K562 (cell line): ENCODE results near the gene MMEL1. TPM values are rescaled to one million over a fixed set of nuclear protein-coding genes. Genes with fewer than 3 reads are reported as not detected.

ENCODE experiments used
- ATAC-seq: fragments of 200-7000 bp; cut with Tn5 transposase; 3 replicates; pipeline ENCODE4 v1.9.1; 2020; ENCODE audit warnings: moderate library complexity
- BruUV-seq: library from RNA; stranded (reverse); fragments of 400-500 nt; replicated peaks from 2 replicates; lab custom pipeline; 2021; lab: Mats Ljungman, UMichigan
- CTCF ChIA-PET: fragments of 300-600 bp; formaldehyde crosslinking; extraction: SDS; loops from one replicate; lab custom pipeline; 2021; ENCODE audit warnings: low intra/inter-chr PET ratio; lab: Yijun Ruan, JAX
- POLR2A ChIA-PET: fragments of 300-600, 350-650 bp; sonication (Branson Sonifier 250); formaldehyde crosslinking; extraction: SDS; loops from one replicate; lab custom pipeline; 2021; ENCODE audit warnings: antibody characterized with exemption, inconsistent platforms; lab: Yijun Ruan, JAX
- DNase-seq, 4 experiments: peaks; one replicate each; pipeline versions ENCODE4 v3.0.0 to v3.0.0-alpha.2; 2011 to 2018; ENCODE audit warnings: low spot score in 3 of 4, mixed read lengths in 3 of 4; ENCODE audit errors: extremely low read depth in 1 of 4
- FAIRE-seq: peaks from 2 replicates; lab custom pipeline; 2011; peaks lifted over from hg19 to GRCh38; lab: Jason Lieb, UNC
- H2AFZ ChIP-seq: 2 replicates; pipeline ENCODE4 v1.6.0; 2011; ENCODE audit warnings: low read depth, low read length, control low read depth, inconsistent platforms
- H3K27ac ChIP-seq: fragments of 200-600 bp; 3 replicates; pipeline ENCODE4 v1.8.0; 2011; ENCODE audit warnings: low read depth, mild to moderate bottlenecking, control low read depth, inconsistent platforms, low read length, moderate library complexity, mixed read lengths; ENCODE audit errors: extremely low read depth
- H3K27me3 ChIP-seq, 2 experiments: fragments of 300-600 bp in 1 of 2; 2 replicates in 1 of 2; 3 replicates in 1 of 2; pipeline versions ENCODE4 v1.6.0 to v1.8.0; 2011; ENCODE audit warnings: inconsistent platforms in 2 of 2, low read length in 2 of 2, mild to moderate bottlenecking in 1 of 2, mixed read lengths in 1 of 2, moderate library complexity in 1 of 2; ENCODE audit not compliant: control insufficient read depth in 2 of 2, insufficient read depth in 2 of 2
- H3K36me3 ChIP-seq: fragments of 300-600 bp; 3 replicates; pipeline ENCODE4 v1.8.0; 2011; ENCODE audit warnings: mild to moderate bottlenecking, low read length, inconsistent platforms; ENCODE audit not compliant: control insufficient read depth, insufficient read depth
- H3K4me1 ChIP-seq, 2 experiments: fragments of 200-600 bp in 1 of 2; replicated peaks in 1 of 2; 2 replicates in 1 of 2; 3 replicates in 1 of 2; pipeline versions ENCODE4 v1.5.1 to v1.8.0; 2011; ENCODE audit warnings: inconsistent platforms in 2 of 2, low read length in 2 of 2, mild to moderate bottlenecking in 1 of 2, mixed read lengths in 1 of 2, moderate library complexity in 1 of 2; ENCODE audit not compliant: control insufficient read depth in 2 of 2, insufficient read depth in 2 of 2
- H3K4me2 ChIP-seq: 2 replicates; pipeline ENCODE4 v1.6.1; 2011; ENCODE audit warnings: low read length, control low read depth, inconsistent platforms, mixed read lengths; ENCODE audit not compliant: insufficient read depth
- H3K4me3 ChIP-seq: fragments of 200-600 bp; sonication (generic), shearing (Covaris generic); 2 replicates; pipeline ENCODE4 v1.5.1; 2016; ENCODE audit warnings: control low read depth, inconsistent platforms
- H3K79me2 ChIP-seq: fragments of 200-600 bp; 3 replicates; pipeline ENCODE4 v1.8.0; 2011; ENCODE audit warnings: low read length, inconsistent platforms; ENCODE audit not compliant: control insufficient read depth, insufficient read depth
- H3K9ac ChIP-seq, 2 experiments: 2 replicates each; pipeline versions ENCODE4 v1.6.0 to v1.6.1; 2011; ENCODE audit warnings: low read depth in 2 of 2, low read length in 2 of 2, control low read depth in 1 of 2, inconsistent platforms in 1 of 2, mild to moderate bottlenecking in 1 of 2, mixed read lengths in 1 of 2; ENCODE audit not compliant: insufficient read depth in 1 of 2
- H3K9me1 ChIP-seq: one replicate; pipeline ENCODE4 v1.6.0; 2011; ENCODE audit warnings: inconsistent platforms, mild to moderate bottlenecking, low read length, moderate library complexity; ENCODE audit not compliant: control insufficient read depth, insufficient read depth
- H3K9me3 ChIP-seq: replicated peaks from 2 replicates; pipeline ENCODE4 v1.5.1; 2011; ENCODE audit warnings: low read depth, low read length, inconsistent platforms; ENCODE audit not compliant: control insufficient read depth, insufficient read depth
- H4K20me1 ChIP-seq: replicated peaks from 2 replicates; pipeline ENCODE4 v1.6.1; 2011; ENCODE audit warnings: low read length, inconsistent platforms, mixed read lengths; ENCODE audit not compliant: control insufficient read depth, insufficient read depth
- CBFA2T3 ChIP-seq: fragments of 450-650 bp; IDR thresholded peaks from 2 replicates; pipeline ENCODE4 v1.6.1; 2017
- FOXJ2 ChIP-seq: fragments of 200-800 bp; sonication (Bioruptor generic); IDR thresholded peaks from 2 replicates; pipeline ENCODE4 v1.6.1; 2016; ENCODE audit warnings: missing genetic modification characterization, missing compliant biosample characterization
- HNRNPH1 ChIP-seq: fragments of 200-400 bp; formaldehyde crosslinking; optimal IDR thresholded peaks from 2 replicates; pipeline ENCODE3; 2017; ENCODE audit warnings: low read depth, mild to moderate bottlenecking, low read length, moderate library complexity
- MITF ChIP-seq: IDR thresholded peaks from 2 replicates; pipeline ENCODE4 v1.6.1; 2014; ENCODE audit warnings: antibody characterized with exemption
- NEUROD1 ChIP-seq: fragments of 150-350 bp; IDR thresholded peaks from 2 replicates; pipeline ENCODE4 v1.6.1; 2014; ENCODE audit warnings: borderline replicate concordance, low read length, low read depth; ENCODE audit not compliant: partially characterized antibody
- NR2C1 ChIP-seq, 2 experiments: fragments of 450-650 bp; IDR thresholded peaks; 2 replicates each; pipeline ENCODE4 v1.6.1; 2017; ENCODE audit warnings: mild to moderate bottlenecking in 2 of 2, antibody characterized with exemption in 1 of 2, inconsistent platforms in 1 of 2, missing compliant biosample characterization in 1 of 2, missing genetic modification characterization in 1 of 2
- PHB2 ChIP-seq: fragments of 450-650 bp; IDR thresholded peaks from 2 replicates; pipeline ENCODE4 v1.6.1; 2017; ENCODE audit warnings: low read depth
- RAD51 ChIP-seq: fragments of 450-650 bp; IDR thresholded peaks from 2 replicates; pipeline ENCODE4 v1.7.1; 2016; ENCODE audit warnings: low read depth, mild to moderate bottlenecking, borderline replicate concordance
- SIRT6 ChIP-seq: IDR thresholded peaks from one replicate; pipeline ENCODE4 v1.6.1; 2012; ENCODE audit warnings: low read depth, mild to moderate bottlenecking, control low read depth, inconsistent platforms, low read length, moderate library complexity
- TOE1 ChIP-seq, 2 experiments: fragments of 450-650 bp in 1 of 2; sonication (generic) in 1 of 2; formaldehyde crosslinking in 1 of 2; IDR thresholded peaks; 2 replicates each; pipeline versions ENCODE4 v1.7.1 to v1.8.0; 2016 to 2022; ENCODE audit warnings: borderline replicate concordance in 2 of 2, mild to moderate bottlenecking in 2 of 2, antibody characterized with exemption in 1 of 2, inconsistent platforms in 1 of 2, low read depth in 1 of 2, missing genetic modification reagents in 1 of 2, moderate library complexity in 1 of 2
- WHSC1 ChIP-seq: IDR thresholded peaks from one replicate; pipeline ENCODE4 v1.6.1; 2012; ENCODE audit warnings: low read length, control low read depth, inconsistent platforms
- YY1 ChIP-seq, 3 experiments: IDR thresholded peaks; 2 replicates each; pipeline ENCODE4 v1.6.1; 2011; ENCODE audit warnings: low read length in 2 of 3, mild to moderate bottlenecking in 2 of 3, moderate library complexity in 2 of 3, borderline replicate concordance in 1 of 3, control low read depth in 1 of 3, low read depth in 1 of 3; ENCODE audit not compliant: insufficient read depth in 3 of 3, insufficient replicate concordance in 2 of 3, control insufficient read depth in 1 of 3, insufficient read length in 1 of 3; ENCODE audit errors: extremely low read depth in 1 of 3
- ZBTB33 ChIP-seq: sonication (generic); formaldehyde crosslinking; IDR thresholded peaks from 2 replicates; pipeline ENCODE4 v1.8.1; 2023; ENCODE audit warnings: mild to moderate bottlenecking, missing genetic modification reagents
- ZNF324 ChIP-seq: fragments of 250-450 bp; sonication (Bioruptor Pico); IDR thresholded peaks from 2 replicates; pipeline ENCODE4 v1.4.0; 2020; ENCODE audit warnings: mild to moderate bottlenecking
- ZNF766 ChIP-seq: fragments of 200-800 bp; sonication (Bioruptor generic); conservative IDR thresholded peaks from 2 replicates; pipeline ENCODE4 v1.6.1; 2016; ENCODE audit warnings: missing genetic modification characterization, missing compliant biosample characterization
- WGBS: fragments of 100-300 bp; shearing (Covaris generic); methylation state at CpG from one replicate; pipeline ENCODE4 v1.1.6; 2016; ENCODE audit warnings: low coverage, mixed read lengths; ENCODE audit not compliant: insufficient coverage; ENCODE audit errors: missing lambda C conversion rate; 5-methylcytosine and 5-hydroxymethylcytosine counted together
- in situ Hi-C: fragments of 300-500 bp; cut with MboI; formaldehyde crosslinking; loops from 4 replicates; pipeline ENCODE4 v1.15.0; 2018; ENCODE audit warnings: inconsistent platforms, mixed read lengths
- intact Hi-C: fragments of 100-400 bp; cut with micrococcal nuclease; formaldehyde crosslinking; loops from 2 replicates; pipeline ENCODE4 v1.14.2; 2022
- polyA plus RNA-seq, 8 experiments: library from polyadenylated mRNA; depleted of rRNA in 4 of 8; stranded (reverse) in 5 of 8; unstranded in 3 of 8; fragments of >200 nt; fragmentation: Nextera tagmentation in 2 of 8; fragmentation: Illumina TruSeq in 1 of 8; extraction: Ambion mirVana in 2 of 8; extraction: Trizol in 1 of 8; gene quantifications; 2 replicates each; pipeline versions ENCODE4 v1.2.1 to v1.2.3, GENCODE V29; 2011 to 2014; ENCODE audit warnings: inconsistent platforms in 1 of 8, missing spikeins in 1 of 8
- total RNA-seq, 7 experiments: library from RNA; depleted of rRNA in 6 of 7; stranded (reverse); fragments of >200 nt in 6 of 7; fragmentation: Illumina TruSeq in 2 of 7; extraction: Trizol in 2 of 7; gene quantifications; 2 replicates each; pipeline versions ENCODE4 v1.2.1 to v1.2.3, GENCODE V29; 2011 to 2021; ENCODE audit warnings: low replicate concordance in 1 of 7

The MMEL1 gene
- total and polyA plus RNA-seq, 9 of the 15 experiments (the other 6 are each of a cell fraction or from before 2014, with no cell fraction given): not detected

- no peak for TF ChIP-seq NR2C1 (IDR thresholded peaks at IDR 0.05)
- TF ChIP-seq NR2C1 (tag; IDR thresholded peaks at IDR 0.05): peak; percentile 39; the same call in 1 of the 2 replicates
- TF ChIP-seq MITF: no peak
- no peak for TF ChIP-seq ZNF324 (CRISPR knock-in tag)
- no peak for TF ChIP-seq FOXJ2 (tag)
- TF ChIP-seq, all 486 proteins: peak for 28
These were observed 75.9 kb downstream of the MMEL1 start (continued) for GRCh38 chr1:2556678-2557481.

- ATAC-seq (peak; percentile 47), DNase-seq (peak in 3 of 4 experiments; percentile 42 to 55 (median 52)), FAIRE-seq (peak; percentile 46)
- Histone ChIP-seq H3K4me3 (peak within 1 kb of the TSS; percentile 25), H2AFZ (peak within 1 kb of the TSS; percentile 86), H3K36me3 (no peaks in the 10 kb centered on the region), H3K9me3 (no peaks in the 10 kb centered on the region), H3K9ac (peak within 1 kb of the TSS; percentile 51 to 92; a peak in 3 of 4 replicates), H3K27me3 (0 out of 5 replicates have a peak, but pooled peaks cover 0 to 4% of the 10 kb centered on the region in 2 experiments), H3K27ac (peak within 1 kb of the TSS; percentile 51; the same call in 1 of the 3 replicates), H3K4me2 (peak within 1 kb of the TSS; percentile 69), H3K9me1 (no peaks in the 10 kb centered on the region), H3K79me2 (no peaks in the 10 kb centered on the region), H4K20me1 (no peaks in the 10 kb centered on the region), H3K4me1 (peaks cover 26 to 82% of the 10 kb centered on the region in 2 experiments)
- in situ Hi-C loops: no loop called here
- CTCF ChIA-PET: interaction anchor here (1.4 to 2.7 kb wide), 2 partner anchors 142 to 230 kb away, joined by 7 to 22 read pairs; no protein-coding TSS in a partner anchor
- WGBS: 9% methylated on average over 15 of the region's 16 CpGs
- intact Hi-C loops: no loop called here
- POLR2A ChIA-PET: interaction anchor here (0.5 to 1.8 kb wide), 6 partner anchors 9 to 385 kb away, joined by 3 to 8 read pairs (median 3); partner anchors contain the start of gene PRXL2B
- no TSS peak for BruUV-seq
- TF ChIP-seq ZBTB33 (no peak), SIRT6 (no peak), ZNF766 (peak; percentile 49), PHB2 (no peak), RAD51 (no peak), NEUROD1 (no peak), TOE1 (IDR thresholded peaks at IDR 0.05; ENCODE audit: borderline replicate concordance) (no peak), TOE1 (CRISPR knock-in tag; IDR thresholded peaks at IDR 0.05; ENCODE audit: borderline replicate concordance, low read depth) (no peak), HNRNPH1 (no peak), YY1 (IDR thresholded peaks at IDR 0.05; ENCODE audit: borderline replicate concordance in 1 of 3, control insufficient read depth in 1 of 3, extremely low read depth in 1 of 3, insufficient read depth in 3 of 3, insufficient read length in 1 of 3, insufficient replicate concordance in 2 of 3, low read depth in 1 of 3, low read length in 2 of 3) (peak; percentile 26 to 84 (median 68)), WHSC1 (no peak), CBFA2T3 (no peak)
These were observed 76.5 kb downstream of the MMEL1 start, which contains the start of gene TNFRSF14 for GRCh38 chr1:2556277-2556677. Gene TNFRSF14 (plus strand): TSS chr1:2556371. CDS start chr1:2556665, 294 bp downstream.
